ENCODE results near the gene SKAP1. TPM values are rescaled to one million over a fixed set of nuclear protein-coding genes. Genes with fewer than 3 reads are reported as not detected.
"Not testable (repeated sequence)": the region's sequence is repeated elsewhere in the genome, so short reads cannot be mapped to it uniquely, and the experiment has no call there.

Gene SKAP1
- total RNA-seq, 1 donor from 2014 or later = 0.41 TPM

GRCh38 chr17:48186317-48186716 is 243.7 kb downstream of the SKAP1 start:
- not testable (repeated sequence) for FAIRE-seq; DNase-seq (ENCODE audit: low spot score in 2 of 2)

- FAIRE-seq = no peak
- DNase-seq (ENCODE audit: low spot score in 2 of 2) = no peak
Observed at GRCh38 chr17:48184721-48185120, 245.3 kb downstream of the SKAP1 start.

GRCh38 chr17:48181653-48182052 is 248.4 kb downstream of the SKAP1 start:
- FAIRE-seq = no peak
- no peak for DNase-seq (ENCODE audit: low spot score in 2 of 2)

DNA sequence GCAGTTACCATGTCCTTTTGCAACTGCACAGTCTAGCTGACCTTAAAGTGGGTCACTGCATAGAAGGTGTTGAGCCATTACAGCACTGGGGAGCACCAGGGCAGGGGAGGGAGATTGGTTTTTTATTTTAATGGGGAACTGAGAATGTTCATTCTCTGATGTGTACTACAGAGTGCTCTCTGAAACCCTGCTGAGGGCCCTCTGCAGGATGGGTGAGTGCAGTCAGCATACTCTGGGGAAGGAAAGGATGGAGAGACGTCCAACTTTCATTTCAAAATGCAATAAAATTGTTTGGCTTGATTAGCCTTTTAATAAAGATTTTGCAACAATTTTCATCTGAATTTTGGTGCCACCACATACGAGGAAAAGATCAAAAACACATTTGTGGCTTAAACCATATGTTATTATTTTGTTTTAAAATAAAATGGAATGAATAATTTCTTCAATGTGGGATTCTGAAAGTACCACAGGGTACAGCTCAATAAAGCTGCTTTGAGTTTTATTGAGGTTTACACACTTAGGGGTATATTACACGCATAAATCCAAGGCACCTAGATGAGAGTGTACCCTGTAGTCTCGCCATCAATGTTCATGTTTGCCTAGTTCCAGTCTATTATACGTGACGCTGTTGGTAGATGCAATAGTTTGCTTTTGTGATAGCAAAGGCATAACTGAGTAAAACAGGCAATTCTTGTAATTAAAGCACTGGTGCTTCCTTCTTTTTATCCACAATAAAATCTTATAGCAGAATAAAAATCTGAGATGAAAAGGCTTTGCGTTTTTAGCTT is 249.0 kb downstream of the SKAP1 start:
- FAIRE-seq = no peak
- no peak for DNase-seq (ENCODE audit: low spot score in 2 of 2)

DNA sequence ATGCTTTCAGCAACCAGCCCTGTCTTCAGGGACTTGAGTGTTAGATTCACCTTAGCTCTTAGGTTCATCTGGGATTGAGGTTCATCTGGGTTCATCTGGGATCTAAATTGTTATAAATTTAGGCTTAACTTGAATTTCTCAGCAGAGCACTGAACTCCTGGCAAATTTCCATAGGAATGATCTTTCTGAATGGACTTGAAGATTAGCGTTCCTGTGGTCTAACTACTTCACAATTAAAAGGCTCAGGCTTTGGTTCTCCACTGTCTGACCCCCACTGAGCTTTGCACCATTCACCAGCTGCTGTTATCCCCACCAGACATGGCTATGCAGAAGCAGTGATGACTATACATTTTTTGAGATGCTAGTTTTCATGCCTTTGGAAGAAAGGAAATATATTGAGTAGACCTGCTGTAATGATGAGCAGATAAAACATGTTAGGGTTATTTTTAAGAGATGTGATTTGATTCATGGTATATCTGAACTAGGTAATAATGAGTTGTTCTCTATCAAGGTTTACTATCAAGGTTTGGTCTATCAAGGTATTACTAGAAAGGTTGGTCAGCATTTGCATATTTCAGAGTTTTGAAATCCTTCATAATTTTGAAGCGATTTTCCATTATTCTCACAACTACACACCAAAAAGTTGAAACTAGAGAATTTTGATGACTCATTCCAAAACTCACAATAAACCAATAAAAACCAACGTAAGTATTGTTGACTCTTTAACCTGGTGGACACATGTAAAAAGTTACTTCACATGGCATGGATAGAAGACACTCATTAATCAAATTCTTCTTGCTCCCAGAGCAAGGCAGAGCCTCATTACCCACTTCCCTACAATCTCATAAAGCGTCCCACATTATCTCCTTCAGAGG is 250.7 kb downstream of the SKAP1 start:
- DNase-seq (ENCODE audit: low spot score in 2 of 2) = no peak
- FAIRE-seq = no peak

- FAIRE-seq (no peak), DNase-seq (ENCODE audit: low spot score in 2 of 2) (no peak)
Observed at GRCh38 chr17:48178317-48178716, 251.7 kb downstream of the SKAP1 start.

GRCh38 chr17:48177816-48178215 is 252.2 kb downstream of the SKAP1 start:
- FAIRE-seq (no peak), DNase-seq (ENCODE audit: low spot score in 2 of 2) (no peak)

GRCh38 chr17:48176471-48176855 is 253.6 kb downstream of the SKAP1 start:
- DNase-seq (ENCODE audit: low spot score in 2 of 2) (no peak), FAIRE-seq (no peak)

DNA sequence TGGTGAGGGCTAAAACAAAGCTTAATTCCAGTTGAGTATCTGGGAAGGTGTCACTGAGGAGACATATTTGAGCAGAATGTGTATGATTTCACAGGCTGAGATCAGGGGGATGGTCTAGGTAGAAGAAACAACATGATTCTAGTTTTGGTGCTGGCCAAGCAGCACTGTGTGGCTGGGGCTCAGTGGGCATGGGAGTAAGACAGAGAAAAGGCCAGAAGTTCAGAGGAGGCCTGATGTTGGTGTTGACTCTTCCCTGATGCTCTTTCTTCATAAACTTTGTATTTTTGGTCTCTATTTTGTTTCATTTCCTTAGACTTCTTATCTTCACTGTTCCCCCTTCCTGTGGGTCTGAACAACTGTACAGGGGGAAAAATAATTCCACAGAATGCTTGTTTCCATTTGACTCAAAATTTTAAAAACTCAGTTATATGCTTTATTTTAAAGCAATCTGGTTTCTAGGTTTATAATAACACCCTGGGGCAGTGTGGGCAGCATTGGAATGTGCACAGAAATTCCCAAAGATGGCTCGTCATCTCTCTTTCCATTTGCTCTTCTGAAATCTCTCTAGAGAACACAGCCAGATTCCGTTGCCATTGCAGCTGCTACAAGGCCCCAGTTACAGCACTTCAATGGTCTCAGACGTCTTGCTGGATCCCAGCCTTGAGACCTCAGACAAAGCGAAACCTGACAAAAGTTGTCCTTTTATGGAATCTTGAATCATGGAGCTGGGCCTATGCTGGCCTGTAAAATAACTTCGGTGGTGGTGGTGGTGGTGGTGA is 254.1 kb downstream of the SKAP1 start:
- no peak for FAIRE-seq
- no peak for DNase-seq (ENCODE audit: low spot score in 2 of 2)

DNA sequence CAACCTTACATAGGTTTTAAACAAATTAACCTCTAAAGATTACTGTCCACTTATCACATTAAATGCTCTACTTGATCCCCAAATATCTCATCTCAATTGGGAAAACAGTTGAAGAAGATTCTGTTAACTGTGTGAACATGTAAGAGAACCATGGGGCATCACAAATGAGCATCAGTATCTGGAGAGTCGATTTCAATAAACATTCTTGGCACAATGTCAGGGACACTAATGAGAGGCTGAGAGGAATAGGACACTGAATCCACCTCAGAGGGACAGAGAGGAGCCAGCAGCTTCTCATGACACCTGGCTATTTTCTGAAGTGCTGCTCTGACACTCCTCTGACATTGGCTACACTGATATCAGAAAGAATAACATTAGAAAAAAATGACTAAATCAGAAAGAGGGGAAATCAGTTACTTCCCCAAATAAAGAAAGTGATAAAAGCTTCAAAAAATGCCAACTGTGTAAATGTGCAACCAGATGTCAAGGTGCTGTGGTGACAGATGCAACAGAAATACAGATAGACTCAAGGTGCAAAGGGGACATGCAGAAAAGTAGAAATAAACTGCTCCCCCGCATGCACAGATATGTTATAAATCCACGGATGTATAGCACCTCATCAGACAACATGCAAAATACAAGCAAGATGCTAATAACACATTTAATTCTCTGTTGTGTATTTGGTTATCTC is 255.0 kb downstream of the SKAP1 start:
- DNase-seq (ENCODE audit: low spot score in 2 of 2) (no peak), FAIRE-seq (no peak)

DNA sequence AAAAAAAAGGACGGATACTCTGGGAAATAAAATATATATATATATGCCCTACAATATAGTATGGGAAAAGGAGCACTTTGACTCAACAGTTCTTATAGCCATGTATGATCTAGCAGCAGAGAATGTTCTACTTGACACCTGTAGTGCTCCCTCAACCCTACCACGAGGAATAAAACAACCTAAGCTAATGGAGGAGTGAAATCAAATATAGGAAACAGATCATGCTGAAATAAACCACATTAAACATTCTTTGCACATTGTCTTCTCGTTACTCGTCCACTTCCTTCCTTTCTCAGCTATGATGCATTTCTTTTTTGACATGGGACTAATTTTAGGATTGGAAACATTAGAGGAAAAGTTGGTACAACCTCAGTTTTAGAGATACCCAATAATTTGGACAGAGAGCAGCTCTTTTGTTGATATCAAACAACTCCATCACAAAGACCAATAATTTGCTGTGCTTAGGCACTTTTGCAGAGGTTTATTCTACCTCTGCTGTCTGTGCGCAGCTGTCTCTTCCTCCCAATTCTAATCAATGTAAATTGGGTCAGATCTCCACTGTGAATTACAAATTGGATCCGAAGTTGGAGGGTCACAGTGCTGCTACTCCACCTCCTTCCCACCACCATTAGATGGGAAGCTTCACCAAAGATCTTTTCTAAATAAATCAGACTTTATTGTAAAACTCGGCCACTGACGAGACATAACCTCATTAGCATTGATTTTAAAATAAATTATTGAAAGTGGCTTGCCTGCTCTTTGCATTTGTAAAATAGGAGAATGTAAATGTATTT is 256.6 kb downstream of the SKAP1 start:
- DNase-seq (ENCODE audit: low spot score in 2 of 2) (no peak), FAIRE-seq (no peak)

- DNase-seq (ENCODE audit: low spot score in 2 of 2) (no peak), FAIRE-seq (no peak)
Observed at GRCh38 chr17:48169926-48170325, 260.1 kb downstream of the SKAP1 start.

DNA sequence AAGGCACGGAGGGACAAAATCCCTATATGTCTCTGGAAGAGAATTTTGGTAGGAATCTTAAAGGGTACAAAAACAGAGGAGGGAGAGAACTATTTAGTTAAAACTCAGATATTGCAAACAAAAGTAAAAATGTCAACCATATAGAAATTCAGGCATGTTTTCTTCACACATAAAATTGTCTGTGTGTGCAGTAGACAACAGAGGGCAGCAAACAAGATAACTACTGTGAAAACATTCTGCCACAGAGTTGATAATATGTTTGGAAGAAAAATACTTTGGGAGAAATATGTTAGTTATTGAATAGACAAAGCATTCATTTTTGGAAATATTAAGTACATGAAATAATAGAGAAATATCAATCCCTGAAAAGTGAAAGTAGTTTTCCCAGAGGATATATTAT is 266.2 kb downstream of the SKAP1 start:
- DNase-seq (ENCODE audit: low spot score in 2 of 2) (no peak), FAIRE-seq (no peak)

GRCh38 chr17:48162946-48163506 is 267.0 kb downstream of the SKAP1 start:
- FAIRE-seq (no peak), DNase-seq (ENCODE audit: low spot score in 2 of 2) (no peak)

DNA sequence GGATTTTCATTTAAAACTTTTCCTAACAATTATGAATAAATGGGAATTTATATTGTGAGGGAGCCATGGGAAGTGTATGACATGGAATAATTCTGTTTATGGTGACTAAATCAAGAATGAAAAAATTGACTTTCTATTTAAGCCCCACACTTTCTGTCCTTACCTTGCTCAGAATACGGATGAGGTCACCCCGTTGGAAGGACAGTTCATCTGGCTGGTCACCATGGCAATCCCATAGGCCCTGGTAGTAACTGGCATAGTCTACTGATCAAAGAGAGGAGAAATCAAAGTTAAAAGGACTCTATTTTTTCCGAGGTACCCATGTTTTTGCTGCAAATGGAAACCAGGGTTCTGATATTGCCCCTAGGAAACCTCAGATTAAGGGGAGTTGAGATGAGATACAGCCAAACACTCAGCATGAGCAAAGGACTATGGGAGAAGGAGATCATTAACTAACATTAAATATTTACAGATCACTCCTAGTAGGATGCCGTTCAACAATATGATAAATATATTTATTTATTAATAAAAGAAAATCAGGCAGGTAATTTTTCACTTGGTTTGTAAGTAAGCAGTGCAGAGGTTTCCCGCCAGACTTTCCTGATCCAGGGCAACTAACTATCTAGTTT is 267.6 kb downstream of the SKAP1 start:
- FAIRE-seq (no peak), DNase-seq (ENCODE audit: low spot score in 2 of 2) (no peak)

- FAIRE-seq = no peak
- no peak for DNase-seq (ENCODE audit: low spot score in 2 of 2)
Observed at GRCh38 chr17:48161127-48161905, 268.7 kb downstream of the SKAP1 start.

DNA sequence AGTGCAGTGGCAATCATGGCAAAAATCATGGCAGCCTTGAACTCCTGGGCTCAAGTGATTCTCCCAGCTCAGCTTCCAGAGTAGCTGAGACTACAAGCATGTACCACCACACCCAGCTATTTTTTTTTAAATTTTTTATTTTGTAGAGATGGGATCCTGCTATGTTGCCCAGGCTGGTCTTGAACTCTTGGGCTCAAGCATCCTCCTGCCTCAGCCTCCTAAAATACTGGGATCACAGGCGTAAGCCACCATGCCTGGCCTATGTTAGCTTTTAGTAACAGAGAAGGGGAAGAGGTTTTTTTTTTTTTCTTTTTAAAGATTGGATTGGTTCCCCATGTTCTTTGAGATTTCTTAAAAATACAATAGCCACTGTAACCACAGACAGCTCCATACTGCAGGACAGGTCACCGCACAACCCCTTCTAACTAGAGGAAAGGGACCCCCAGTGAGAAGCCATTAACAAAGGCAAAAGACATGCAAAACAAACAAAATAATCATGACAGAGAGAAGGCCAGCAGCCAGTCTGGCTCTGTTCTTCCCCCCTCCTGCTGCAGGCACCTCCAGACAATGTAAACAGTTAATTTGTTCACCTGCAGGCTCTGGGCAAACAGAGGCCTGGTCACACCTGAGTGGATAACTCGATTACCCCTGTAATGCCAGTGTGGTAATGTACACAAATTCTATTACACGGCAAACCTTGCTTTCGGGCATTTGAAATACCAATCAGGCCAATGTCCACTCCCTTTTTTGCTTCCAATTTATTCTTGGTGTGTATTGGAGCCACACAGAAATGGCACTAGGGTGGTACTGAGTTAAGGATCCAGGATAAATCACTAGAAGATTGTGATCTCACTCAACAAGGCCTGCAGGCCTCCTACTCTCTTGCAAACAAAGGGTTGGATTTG is 269.6 kb downstream of the SKAP1 start:
- DNase-seq (ENCODE audit: low spot score in 2 of 2) (no peak), FAIRE-seq (no peak)

Measured in frontal cortex (tissue), 4 donors.